PC-3 (cell line): ENCODE measurements around the gene TRPV5.

Source experiments
- CTCF ChIP-seq: fragments of 300-600 bp; sonication (generic); conservative IDR thresholded peaks from 2 replicates; pipeline ENCODE4 v1.5.1; 2017; ENCODE audit warnings: antibody characterized with exemption, low read depth, mild to moderate bottlenecking, low read length
- EZH2 ChIP-seq: fragments of 300-600 bp; sonication (generic); IDR thresholded peaks from one replicate; pipeline ENCODE4 v1.6.1; 2017; ENCODE audit warnings: antibody characterized with exemption, mild to moderate bottlenecking, low read length; ENCODE audit not compliant: unreplicated experiment
- EZH2phosphoT487 ChIP-seq: fragments of 300-600 bp; sonication (generic); IDR thresholded peaks from 2 replicates; pipeline ENCODE4 v1.6.1; 2018; ENCODE audit warnings: mild to moderate bottlenecking, antibody characterized with exemption, low read length, borderline replicate concordance

- no peak for TF ChIP-seq CTCF
- no peak for TF ChIP-seq EZH2
- TF ChIP-seq EZH2phosphoT487 = no peak
Observed at GRCh38 chr7:142890874-142891485, 42.6 kb downstream of the TRPV5 start.
